ENCODE data around the gene QRICH1.

DNA sequence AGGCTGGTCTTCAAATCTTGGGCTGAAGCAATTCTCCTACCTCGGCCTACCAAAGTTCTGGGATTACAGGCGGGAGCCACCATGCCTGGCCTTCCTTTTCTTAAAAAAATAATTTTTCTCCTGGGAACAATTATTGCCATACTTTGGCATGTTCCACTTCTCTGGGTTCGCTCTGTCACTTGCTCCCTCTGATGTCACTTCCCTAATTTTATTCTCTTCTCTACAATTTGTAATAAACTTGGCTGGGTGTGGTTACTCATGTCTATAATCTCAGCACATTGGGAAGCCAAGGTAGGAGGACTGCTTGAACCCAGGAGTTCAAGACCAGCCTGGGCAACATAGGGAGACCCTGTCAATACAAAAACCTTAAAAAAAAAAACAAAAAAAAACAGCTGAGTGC is 58.6 kb downstream of the QRICH1 start:
- no peak for TF ChIP-seq L3MBTL2 (conservative IDR thresholded peaks at IDR 0.05)
- TF ChIP-seq ARNT (IDR thresholded peaks at IDR 0.05), result no peak
- TF ChIP-seq PKNOX1 (IDR thresholded peaks at IDR 0.05), result no peak
- no peak for TF ChIP-seq FOXM1 (IDR thresholded peaks at IDR 0.05; ENCODE audit: borderline replicate concordance)
- no peak for TF ChIP-seq SP1 (IDR thresholded peaks at IDR 0.05)
- TF ChIP-seq ELF4 (IDR thresholded peaks at IDR 0.05), result no peak
- no peak for TF ChIP-seq SUZ12 (IDR thresholded peaks at IDR 0.05)
- no peak for TF ChIP-seq TARDBP (IDR thresholded peaks at IDR 0.05)
- TF ChIP-seq FOXA1 (IDR thresholded peaks at IDR 0.05), result no peak
- TF ChIP-seq ZNF384 (IDR thresholded peaks at IDR 0.05), result no peak
